Lower leg skin (tissue), 4 donors: Measurements from ENCODE around the gene DTNBP1. TPM values are rescaled to one million over a fixed set of nuclear protein-coding genes. Genes with fewer than 3 reads are reported as not detected.

Source experiments
- DNase-seq, 2 donors: peaks; one replicate each; pipeline ENCODE4 v3.0.0-alpha.2; 2019; ENCODE audit warnings: low spot score in 2 of 2
- H3K4me3 ChIP-seq: fragments of 200-600 bp; sonication (generic); 2 replicates; pipeline ENCODE4 v1.5.1; 2017; ENCODE audit warnings: mild to moderate bottlenecking, low read depth; ENCODE audit not compliant: poor library complexity, severe bottlenecking
- POLR2A ChIP-seq, 2 donors: fragments of 450-650 bp; IDR thresholded peaks; one replicate each; pipeline ENCODE4 v1.6.1; 2016 to 2017; ENCODE audit warnings: antibody characterized with exemption in 2 of 2, mild to moderate bottlenecking in 1 of 2, moderate library complexity in 1 of 2
- WGBS, 2 donors: methylation state at CpG; one replicate each; pipeline ENCODE4 v1.1.5; 2018; 5-methylcytosine and 5-hydroxymethylcytosine counted together
- intact Hi-C: fragments of 100-400 bp; cut with DNase I; formaldehyde crosslinking; loops from one replicate; pipeline ENCODE4 v1.15.0; 2023; ENCODE audit warnings: low total_unique reads
- total RNA-seq, 4 donors: library from RNA; depleted of rRNA; stranded (reverse); fragments of >200 nt; gene quantifications; one replicate each; pipeline ENCODE4 v1.1.0, GENCODE V29; 2016
- TF ChIP-seq, protein P1 (sequence below), 3 donors: fragments of 450-650 bp; IDR thresholded peaks; one replicate each; pipeline ENCODE4 v1.5.1; 2016; ENCODE audit warnings: antibody characterized with exemption in 3 of 3, mild to moderate bottlenecking in 3 of 3, moderate library complexity in 2 of 3

DTNBP1 gene
- total RNA-seq, 4 donors from 2014 or later: 9.4 to 13.2 (median 11.6) TPM

DNA sequence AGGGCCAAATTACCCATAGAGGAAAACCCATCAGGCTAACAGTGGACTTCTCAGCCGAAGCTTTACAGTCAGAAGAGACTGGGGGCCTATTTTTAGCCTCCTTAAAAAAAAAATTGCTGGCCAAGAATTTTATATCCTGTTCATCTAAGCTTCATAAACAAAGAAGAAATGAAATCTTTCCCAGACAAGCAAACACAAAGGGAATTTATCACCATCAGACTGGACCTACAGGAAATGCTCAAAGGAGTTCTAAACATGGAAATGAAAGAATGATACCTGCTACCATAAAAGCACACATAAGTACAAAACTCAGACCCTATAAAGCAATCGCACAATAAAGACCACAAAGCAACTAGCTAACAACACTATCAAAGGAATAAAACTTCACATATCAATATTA is 19.3 kb downstream of the DTNBP1 start:
- no peak for DNase-seq
- TF ChIP-seq, protein P1, sequence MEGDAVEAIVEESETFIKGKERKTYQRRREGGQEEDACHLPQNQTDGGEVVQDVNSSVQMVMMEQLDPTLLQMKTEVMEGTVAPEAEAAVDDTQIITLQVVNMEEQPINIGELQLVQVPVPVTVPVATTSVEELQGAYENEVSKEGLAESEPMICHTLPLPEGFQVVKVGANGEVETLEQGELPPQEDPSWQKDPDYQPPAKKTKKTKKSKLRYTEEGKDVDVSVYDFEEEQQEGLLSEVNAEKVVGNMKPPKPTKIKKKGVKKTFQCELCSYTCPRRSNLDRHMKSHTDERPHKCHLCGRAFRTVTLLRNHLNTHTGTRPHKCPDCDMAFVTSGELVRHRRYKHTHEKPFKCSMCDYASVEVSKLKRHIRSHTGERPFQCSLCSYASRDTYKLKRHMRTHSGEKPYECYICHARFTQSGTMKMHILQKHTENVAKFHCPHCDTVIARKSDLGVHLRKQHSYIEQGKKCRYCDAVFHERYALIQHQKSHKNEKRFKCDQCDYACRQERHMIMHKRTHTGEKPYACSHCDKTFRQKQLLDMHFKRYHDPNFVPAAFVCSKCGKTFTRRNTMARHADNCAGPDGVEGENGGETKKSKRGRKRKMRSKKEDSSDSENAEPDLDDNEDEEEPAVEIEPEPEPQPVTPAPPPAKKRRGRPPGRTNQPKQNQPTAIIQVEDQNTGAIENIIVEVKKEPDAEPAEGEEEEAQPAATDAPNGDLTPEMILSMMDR (IDR thresholded peaks at IDR 0.05): no peak
- no peak for TF ChIP-seq POLR2A (IDR thresholded peaks at IDR 0.05)
- 92% methylated on average over 2 of the region's 2 CpGs for WGBS, 2 donors
- H3K4me3 ChIP-seq: no peak overlapping the region
- intact Hi-C loops: no loop called here

DNA sequence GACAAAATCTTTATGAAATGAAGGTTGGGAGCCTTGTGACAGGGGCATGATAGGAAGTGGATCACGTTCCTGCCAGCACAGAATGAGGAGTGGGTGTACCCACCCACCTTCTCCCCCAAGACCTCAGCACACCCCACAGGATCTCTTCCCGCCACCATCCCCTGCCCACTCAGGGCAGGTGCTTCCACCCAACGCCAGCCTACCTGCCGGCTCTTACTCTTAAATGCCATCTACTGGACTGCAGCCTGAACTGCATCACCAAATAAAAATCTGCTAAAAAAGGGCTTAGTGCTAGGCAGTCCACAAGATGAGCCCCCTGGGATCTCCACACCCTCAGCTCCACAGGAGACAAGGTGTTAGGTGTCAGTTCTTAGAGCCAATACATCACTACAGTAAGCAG is 20.6 kb downstream of the DTNBP1 start:
- intact Hi-C loops: no loop called here
- WGBS, 2 donors: 72 to 83% methylated on average over 4 of the region's 4 CpGs

DNA sequence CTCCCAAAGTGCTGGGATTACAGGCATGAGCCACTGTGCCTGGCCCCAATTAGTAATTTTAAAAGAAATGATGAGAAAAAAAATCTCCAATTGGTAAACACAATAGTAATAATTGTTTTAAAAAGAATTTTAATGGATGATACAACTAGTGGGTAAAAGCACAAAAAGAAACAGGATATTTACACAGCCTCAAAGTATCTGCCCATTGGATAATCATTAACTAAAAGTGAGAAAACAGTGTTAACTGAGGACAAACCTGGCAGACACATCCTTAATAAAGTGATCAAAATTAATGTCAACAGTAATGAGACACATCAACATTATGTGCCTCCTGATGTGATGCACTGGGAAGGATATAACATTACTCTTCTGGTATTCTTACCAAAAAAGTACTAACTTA is 24.5 kb downstream of the DTNBP1 start:
- TF ChIP-seq, protein P1 (IDR thresholded peaks at IDR 0.05): no peak
- no peak for TF ChIP-seq POLR2A (IDR thresholded peaks at IDR 0.05)
- DNase-seq: no peak
- intact Hi-C loops: no loop called here
- no peak overlapping the region for H3K4me3 ChIP-seq

More for the DNA sequence above, 20.6 kb downstream of the DTNBP1 start:
- no peak overlapping the region for H3K4me3 ChIP-seq
- TF ChIP-seq, protein P1 (IDR thresholded peaks at IDR 0.05): no peak
- TF ChIP-seq POLR2A (IDR thresholded peaks at IDR 0.05): no peak
- DNase-seq: no peak

DNA sequence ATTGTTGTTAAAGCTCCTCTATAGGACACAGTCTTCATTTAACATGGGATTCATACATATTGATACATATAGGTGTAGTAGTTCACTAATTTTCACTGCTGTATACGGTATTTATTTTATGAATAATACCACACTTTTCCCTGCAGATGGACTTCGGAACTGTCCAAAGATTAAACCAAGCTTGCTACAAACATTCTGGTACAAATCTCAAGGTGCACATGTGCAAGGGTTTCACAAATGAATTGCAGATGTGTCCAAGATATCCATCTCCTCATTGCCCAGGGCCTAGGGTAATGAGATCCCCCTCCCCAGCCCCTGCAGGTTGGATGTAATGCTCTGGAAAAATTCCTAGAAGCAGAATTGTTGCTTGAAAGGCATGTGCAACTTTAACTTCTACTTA is 31.4 kb downstream of the DTNBP1 start:
- H3K4me3 ChIP-seq: no peak overlapping the region
- WGBS, 2 donors: 55 to 69% methylated on average over 2 of the region's 2 CpGs
- no peak for TF ChIP-seq POLR2A (IDR thresholded peaks at IDR 0.05)
- TF ChIP-seq, protein P1 (IDR thresholded peaks at IDR 0.05): no peak
- no peak for DNase-seq
- intact Hi-C loops: no loop called here

- 53 to 77% methylated on average over 1 of the region's 1 CpG for WGBS, 2 donors
- TF ChIP-seq, protein P1 (IDR thresholded peaks at IDR 0.05): no peak
- no peak for TF ChIP-seq POLR2A (IDR thresholded peaks at IDR 0.05)
- DNase-seq: no peak
- H3K4me3 ChIP-seq: no peak overlapping the region
- intact Hi-C loops: no loop called here
These were observed 32.6 kb downstream of the DTNBP1 start for GRCh38 chr6:15630202-15630601.

DNA sequence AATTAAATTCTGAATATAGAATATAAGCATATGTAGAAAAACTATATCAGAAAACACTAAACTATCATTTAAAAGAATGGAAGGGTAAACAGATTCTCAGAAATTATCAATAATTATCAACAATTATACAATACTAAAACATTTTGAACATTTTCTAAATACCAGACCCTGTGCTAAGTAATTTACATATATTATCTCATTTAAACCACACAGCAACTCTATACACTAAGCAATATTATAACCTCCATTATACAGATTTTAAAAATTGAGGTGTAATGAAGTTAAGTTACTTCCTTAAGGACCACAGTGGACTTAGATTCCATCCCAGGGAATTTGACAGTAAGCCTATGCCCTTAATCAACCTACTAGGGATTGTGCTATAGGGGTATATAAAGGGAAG is 33.3 kb downstream of the DTNBP1 start:
- no peak overlapping the region for H3K4me3 ChIP-seq
- DNase-seq: no peak
- TF ChIP-seq POLR2A (IDR thresholded peaks at IDR 0.05): no peak
- TF ChIP-seq, protein P1 (IDR thresholded peaks at IDR 0.05): no peak
- intact Hi-C loops: no loop called here
